ENCODE data around the gene TGFB1. TPM values are rescaled to one million over a fixed set of nuclear protein-coding genes. Genes with fewer than 3 reads are reported as not detected.
A peak's percentile ranks its signal among the peaks of the same experiment; 100 is the strongest.

The TGFB1 gene
- total RNA-seq, 1 experiment from 2014 or later, result 13.6 TPM

- DNase-seq (ENCODE audit: low spot score), result no peak
Observed at GRCh38 chr19:41341669-41342490, 11.8 kb downstream of the TGFB1 start.

- peak; percentile 94 for DNase-seq (ENCODE audit: low spot score)
Observed at GRCh38 chr19:41339936-41340335, 13.8 kb downstream of the TGFB1 start.

- no peak for DNase-seq (ENCODE audit: low spot score)
Observed at GRCh38 chr19:41335467-41335866, 18.3 kb downstream of the TGFB1 start.

GRCh38 chr19:41334793-41335192 is 18.9 kb downstream of the TGFB1 start:
- no peak for DNase-seq (ENCODE audit: low spot score)

- no peak for DNase-seq (ENCODE audit: low spot score)
Observed at GRCh38 chr19:41332468-41332867, 21.3 kb downstream of the TGFB1 start.

GRCh38 chr19:41332000-41332399 is 21.7 kb downstream of the TGFB1 start:
- no peak for DNase-seq (ENCODE audit: low spot score)

- DNase-seq (ENCODE audit: low spot score), result no peak
Observed at GRCh38 chr19:41330946-41331678, 22.6 kb downstream of the TGFB1 start.

GRCh38 chr19:41330481-41330880 is 23.2 kb downstream of the TGFB1 start:
- no peak for DNase-seq (ENCODE audit: low spot score)

GRCh38 chr19:41328842-41329225 is 24.9 kb downstream of the TGFB1 start:
- no peak for DNase-seq (ENCODE audit: low spot score)

- DNase-seq (ENCODE audit: low spot score), result no peak
Observed at GRCh38 chr19:41328157-41328841, 25.4 kb downstream of the TGFB1 start.

GRCh38 chr19:41327576-41328156 is 26.1 kb downstream of the TGFB1 start:
- DNase-seq (ENCODE audit: low spot score), result peak; percentile 86

GRCh38 chr19:41327076-41327575 is 26.6 kb downstream of the TGFB1 start:
- DNase-seq (ENCODE audit: low spot score), result no peak

GRCh38 chr19:41325947-41326706 is 27.6 kb downstream of the TGFB1 start:
- no peak for DNase-seq (ENCODE audit: low spot score)

GRCh38 chr19:41325640-41325946 is 28.1 kb downstream of the TGFB1 start:
- no peak for DNase-seq (ENCODE audit: low spot score)

GRCh38 chr19:41324921-41325639 is 28.6 kb downstream of the TGFB1 start:
- peak; percentile 93 for DNase-seq (ENCODE audit: low spot score)

- DNase-seq (ENCODE audit: low spot score), result no peak
Observed at GRCh38 chr19:41324231-41324702, 29.5 kb downstream of the TGFB1 start.

- peak; percentile 97 for DNase-seq (ENCODE audit: low spot score)
Observed at GRCh38 chr19:41323430-41324125, 30.1 kb downstream of the TGFB1 start.

- peak; percentile 58 for DNase-seq (ENCODE audit: low spot score)
Observed at GRCh38 chr19:41323023-41323422, 30.7 kb downstream of the TGFB1 start.

GRCh38 chr19:41322451-41322850 is 31.3 kb downstream of the TGFB1 start:
- DNase-seq (ENCODE audit: low spot score), result no peak
